ENCODE data around the gene EWSR1. TPM values are rescaled to one million over a fixed set of nuclear protein-coding genes. Genes with fewer than 3 reads are reported as not detected.
"Not testable (repeated sequence)": the region's sequence is repeated elsewhere in the genome, so short reads cannot be mapped to it uniquely, and the experiment has no call there.

The EWSR1 gene, protein sequence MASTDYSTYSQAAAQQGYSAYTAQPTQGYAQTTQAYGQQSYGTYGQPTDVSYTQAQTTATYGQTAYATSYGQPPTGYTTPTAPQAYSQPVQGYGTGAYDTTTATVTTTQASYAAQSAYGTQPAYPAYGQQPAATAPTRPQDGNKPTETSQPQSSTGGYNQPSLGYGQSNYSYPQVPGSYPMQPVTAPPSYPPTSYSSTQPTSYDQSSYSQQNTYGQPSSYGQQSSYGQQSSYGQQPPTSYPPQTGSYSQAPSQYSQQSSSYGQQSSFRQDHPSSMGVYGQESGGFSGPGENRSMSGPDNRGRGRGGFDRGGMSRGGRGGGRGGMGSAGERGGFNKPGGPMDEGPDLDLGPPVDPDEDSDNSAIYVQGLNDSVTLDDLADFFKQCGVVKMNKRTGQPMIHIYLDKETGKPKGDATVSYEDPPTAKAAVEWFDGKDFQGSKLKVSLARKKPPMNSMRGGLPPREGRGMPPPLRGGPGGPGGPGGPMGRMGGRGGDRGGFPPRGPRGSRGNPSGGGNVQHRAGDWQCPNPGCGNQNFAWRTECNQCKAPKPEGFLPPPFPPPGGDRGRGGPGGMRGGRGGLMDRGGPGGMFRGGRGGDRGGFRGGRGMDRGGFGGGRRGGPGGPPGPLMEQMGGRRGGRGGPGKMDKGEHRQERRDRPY
- 154 and 190 TPM in 2 replicates for total RNA-seq (2014; rRNA removed; shearing (Covaris generic))
- 198 and 210 TPM in 2 replicates for polyA plus RNA-seq (2016; fragmentation: Nextera tagmentation; extraction: Ambion mirVana)

DNA sequence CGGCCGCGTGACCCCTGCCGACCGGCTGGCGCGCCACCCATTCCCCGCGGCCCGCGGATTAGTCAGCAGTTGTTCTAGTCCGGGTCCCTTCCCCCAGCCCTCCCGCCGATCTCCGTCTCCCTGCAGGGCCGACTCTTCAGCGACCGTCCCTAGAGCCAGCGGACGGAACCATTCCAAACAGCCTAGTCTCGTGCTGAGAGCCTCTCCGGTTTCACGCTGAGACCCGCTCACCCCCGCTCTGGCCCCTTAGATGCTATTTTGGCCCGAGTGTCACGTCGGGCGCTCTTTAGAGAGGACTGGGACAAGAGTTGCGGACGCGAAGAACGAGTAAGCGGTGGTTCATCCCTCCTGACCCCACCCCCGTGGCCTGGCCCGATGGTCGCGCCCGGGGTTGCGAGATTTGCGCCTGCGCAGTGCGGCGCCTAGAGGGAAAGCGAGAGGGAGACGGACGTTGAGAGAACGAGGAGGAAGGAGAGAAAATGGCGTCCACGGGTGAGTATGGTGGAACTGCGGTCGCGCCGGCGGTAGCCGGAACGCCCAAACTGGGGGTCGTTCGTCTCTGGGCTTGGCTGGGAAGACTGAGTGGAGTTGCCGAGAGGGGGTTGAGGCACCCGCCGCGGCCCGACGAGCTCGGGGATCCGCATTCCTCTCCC, at the start of gene EWSR1, which contains the start of gene RHBDD3:
Gene EWSR1 (plus strand): TSS at position 411 of the 653 bp plus-strand sequence. CDS start 69 bp downstream, at position 480.
Gene RHBDD3 (minus strand): TSS at position 124 of the 653 bp plus-strand sequence. CDS start 2,355 bp downstream, outside the sequence.
- Histone ChIP-seq H3K4me2 (ENCODE audit: unreplicated experiment) (peak within 1 kb of the TSS; percentile 95), H3K9me3 (ENCODE audit: low read depth) (no peaks in the 10 kb centered on the region), H3K4me1 (ENCODE audit: insufficient read depth) (peaks cover 35% of the 10 kb centered on the region), H3K27me3 (replicated peaks; ENCODE audit: insufficient read depth) (no peaks in the 10 kb centered on the region), H3K79me2 (ENCODE audit: insufficient read depth) (peaks cover 66% of the 10 kb centered on the region), H3F3A (ENCODE audit: insufficient read depth) (peaks cover 13% of the 10 kb centered on the region), H3K9ac (peak within 1 kb of the TSS; percentile 100), H2AFZ (peak within 1 kb of the TSS; percentile 95), H3K4me3 (peak within 1 kb of the TSS; percentile 99), H3K27ac (peak within 1 kb of the TSS; percentile 98), H4K20me1 (ENCODE audit: insufficient read depth) (peaks cover 38% of the 10 kb centered on the region; the same call in 1 of the 2 replicates), H3K36me3 (ENCODE audit: low read depth) (peaks cover 11% of the 10 kb centered on the region), H3K9me2 (ENCODE audit: insufficient read depth) (no peaks in the 10 kb centered on the region)
- 1% methylated on average over 38 to 67 of the region's 67 CpGs for WGBS, 2 experiments (ENCODE audit: low coverage in 1 of 2, low lambda C conversion rate in 2 of 2, missing lambda C conversion rate in 2 of 2)
- DNase-seq, result peak; percentile 99
- TF ChIP-seq EZH2 (IDR thresholded peaks at IDR 0.05; ENCODE audit: insufficient read depth, poor library complexity, severe bottlenecking) (no peak), EZH2phosphoT487 (IDR thresholded peaks at IDR 0.05; ENCODE audit: insufficient read depth, low read depth) (no peak)
- in situ Hi-C loops (cut with MboI), result no loop called here

DNA sequence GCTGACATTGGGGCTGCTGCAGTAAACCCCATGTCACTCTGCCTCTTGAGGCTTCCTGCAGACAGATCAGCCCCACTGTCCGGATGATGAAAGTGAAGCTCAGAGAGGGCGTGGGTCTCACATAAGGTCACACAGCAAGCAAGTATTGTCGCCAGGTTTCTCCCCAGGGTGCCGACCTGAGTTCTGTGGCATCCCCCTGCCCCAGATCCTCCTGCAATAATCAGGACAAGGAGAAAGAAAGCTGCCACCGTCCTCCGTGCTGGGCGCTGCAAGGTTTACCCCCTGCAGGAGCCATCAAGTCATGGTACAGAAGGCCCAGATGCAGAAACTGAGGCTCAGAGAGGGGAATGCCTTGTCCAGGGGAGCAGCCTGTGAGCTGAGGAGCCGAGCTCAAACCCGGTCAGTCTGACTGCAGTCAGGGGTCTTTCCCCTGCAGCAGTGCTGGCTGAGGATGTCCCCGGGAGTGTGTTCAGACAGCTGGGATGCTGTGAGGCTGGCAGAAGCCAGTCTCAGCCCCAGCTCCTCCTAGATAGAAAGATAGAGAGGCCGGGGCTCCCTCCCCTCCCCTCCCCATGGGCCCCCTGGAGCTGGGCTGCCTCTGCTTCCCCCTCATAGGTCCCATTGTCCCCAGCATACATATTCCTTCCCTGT, 49.2 kb upstream of the EWSR1 start:
- Histone ChIP-seq H3K79me2 (ENCODE audit: insufficient read depth) (no peaks in the 10 kb centered on the region), H3K4me3 (no peak overlapping the region), H3K36me3 (ENCODE audit: low read depth) (no peaks in the 10 kb centered on the region), H3F3A (ENCODE audit: insufficient read depth) (no peaks in the 10 kb centered on the region), H3K9me3 (ENCODE audit: low read depth) (no peaks in the 10 kb centered on the region), H4K20me1 (ENCODE audit: insufficient read depth) (no peaks in the 10 kb centered on the region), H3K4me1 (ENCODE audit: insufficient read depth) (no peaks in the 10 kb centered on the region), H3K27ac (no peak overlapping the region), H2AFZ (no peak overlapping the region), H3K27me3 (replicated peaks; ENCODE audit: insufficient read depth) (peaks cover 6% of the 10 kb centered on the region; the same call in 1 of the 2 replicates), H3K4me2 (ENCODE audit: unreplicated experiment) (no peak overlapping the region), H3K9ac (no peak overlapping the region), H3K9me2 (ENCODE audit: insufficient read depth) (no peaks in the 10 kb centered on the region)
- no peak for DNase-seq
- in situ Hi-C loops (cut with MboI), result no loop called here
- 76 to 78% methylated on average over 10 to 11 of the region's 11 CpGs for WGBS, 2 experiments (ENCODE audit: low coverage in 1 of 2, low lambda C conversion rate in 2 of 2, missing lambda C conversion rate in 2 of 2)
- TF ChIP-seq EZH2 (IDR thresholded peaks at IDR 0.05; ENCODE audit: insufficient read depth, poor library complexity, severe bottlenecking) (no peak), EZH2phosphoT487 (IDR thresholded peaks at IDR 0.05; ENCODE audit: insufficient read depth, low read depth) (no peak)

DNA sequence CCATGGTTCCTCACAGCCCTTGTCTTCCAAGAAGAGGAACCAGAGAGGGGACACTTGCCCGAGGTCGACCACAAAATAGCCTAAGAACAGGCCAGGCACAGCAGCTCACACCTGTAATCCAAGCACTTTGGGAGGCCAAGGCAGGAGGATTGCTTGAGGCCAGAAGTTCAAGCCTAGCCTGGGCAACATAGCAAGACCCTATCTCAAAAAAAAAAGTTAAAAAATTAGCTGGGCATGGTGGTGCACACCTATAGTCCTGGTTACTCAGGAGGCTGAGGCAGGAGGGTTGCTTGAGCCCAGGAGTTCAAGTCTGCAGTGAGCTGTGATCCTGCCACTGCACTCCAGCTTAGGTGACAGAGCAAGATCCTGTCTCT, 48.7 kb upstream of the EWSR1 start:
- H3K79me2 ChIP-seq (ENCODE audit: insufficient read depth); H3K4me2 ChIP-seq (ENCODE audit: unreplicated experiment); H3K36me3 ChIP-seq (ENCODE audit: low read depth); H3K27ac ChIP-seq; H2AFZ ChIP-seq; H4K20me1 ChIP-seq (ENCODE audit: insufficient read depth); in situ Hi-C loops (cut with MboI); DNase-seq; H3F3A ChIP-seq (ENCODE audit: insufficient read depth); H3K9me2 ChIP-seq (ENCODE audit: insufficient read depth); H3K4me3 ChIP-seq; H3K9me3 ChIP-seq (ENCODE audit: low read depth); H3K4me1 ChIP-seq (ENCODE audit: insufficient read depth); H3K9ac ChIP-seq: not testable (repeated sequence)
- H3K27me3 ChIP-seq (replicated peaks; ENCODE audit: insufficient read depth), result peaks cover 11% of the 10 kb centered on the region; the same call in 1 of the 2 replicates
- WGBS, 2 experiments (ENCODE audit: low coverage in 1 of 2, low lambda C conversion rate in 2 of 2, missing lambda C conversion rate in 2 of 2), result 78 to 83% methylated on average over 2 of the region's 2 CpGs

All from GM23248 (cell line).